DND-41 (cell line): ENCODE measurements around the gene ARHGAP4.

Experiments
- ATAC-seq: fragments of 200-7000 bp; cut with Tn5 transposase; 3 replicates; pipeline ENCODE4 v1.9.1; 2021; ENCODE audit warnings: low read depth; ENCODE audit not compliant: insufficient read depth
- DNase-seq: peaks from one replicate; pipeline ENCODE4 v3.0.0-alpha.2; 2020
- H2AFZ ChIP-seq: 2 replicates; pipeline ENCODE4 v1.6.0; 2012; ENCODE audit warnings: low read depth, low read length
- H3K27ac ChIP-seq: 2 replicates; pipeline ENCODE4 v1.5.1; 2012; ENCODE audit warnings: low read length, inconsistent platforms
- H3K27me3 ChIP-seq: fragments of 200-600 bp; sonication (generic); 2 replicates; pipeline ENCODE4 v1.6.0; 2012; ENCODE audit warnings: low read length, mild to moderate bottlenecking, inconsistent platforms; ENCODE audit not compliant: insufficient read depth, poor library complexity
- H3K36me3 ChIP-seq: 2 replicates; pipeline ENCODE4 v1.5.1; 2012; ENCODE audit warnings: low read length, inconsistent platforms; ENCODE audit not compliant: insufficient read depth
- H3K4me1 ChIP-seq: 2 replicates; pipeline ENCODE4 v1.5.1; 2012; ENCODE audit warnings: mild to moderate bottlenecking, low read length; ENCODE audit not compliant: insufficient read depth
- H3K4me2 ChIP-seq: 2 replicates; pipeline ENCODE4 v1.6.0; 2012; ENCODE audit warnings: mild to moderate bottlenecking, moderate library complexity, low read length, inconsistent platforms; ENCODE audit not compliant: insufficient read depth
- H3K4me3 ChIP-seq, 2 experiments: fragments of 200-600 bp in 1 of 2; shearing (Covaris generic) in 1 of 2; 2 replicates each; pipeline ENCODE4 v1.5.1; 2012 to 2016; ENCODE audit warnings: inconsistent platforms in 2 of 2, low read length in 2 of 2, mild to moderate bottlenecking in 2 of 2, low read depth in 1 of 2, moderate library complexity in 1 of 2
- H3K79me2 ChIP-seq: 2 replicates; pipeline ENCODE4 v1.6.0; 2012; ENCODE audit warnings: low read length, inconsistent platforms; ENCODE audit not compliant: insufficient read depth
- H3K9ac ChIP-seq: 2 replicates; pipeline ENCODE4 v1.6.0; 2012; ENCODE audit warnings: low read depth, mild to moderate bottlenecking, inconsistent platforms, low read length, moderate library complexity
- H3K9me3 ChIP-seq: 2 replicates; pipeline ENCODE4 v1.5.1; 2012; ENCODE audit warnings: low read length, moderate library complexity, mild to moderate bottlenecking, inconsistent platforms; ENCODE audit not compliant: insufficient read depth, severe bottlenecking
- H4K20me1 ChIP-seq: 2 replicates; pipeline ENCODE4 v1.6.0; 2012; ENCODE audit warnings: low read length; ENCODE audit not compliant: insufficient read depth
- EZH2 ChIP-seq: IDR thresholded peaks from 3 replicates; pipeline ENCODE4 v1.6.1; 2012; ENCODE audit warnings: borderline replicate concordance, low read depth, mild to moderate bottlenecking, moderate library complexity, low read length, inconsistent platforms; ENCODE audit not compliant: severe bottlenecking
- TF ChIP-seq, protein P1 (sequence below): IDR thresholded peaks from 2 replicates; pipeline ENCODE4 v1.5.1; 2012; ENCODE audit warnings: borderline replicate concordance, low read length, moderate library complexity, mild to moderate bottlenecking; ENCODE audit not compliant: poor library complexity, severe bottlenecking; ENCODE audit errors: extremely low read depth

The ARHGAP4 gene

DNA sequence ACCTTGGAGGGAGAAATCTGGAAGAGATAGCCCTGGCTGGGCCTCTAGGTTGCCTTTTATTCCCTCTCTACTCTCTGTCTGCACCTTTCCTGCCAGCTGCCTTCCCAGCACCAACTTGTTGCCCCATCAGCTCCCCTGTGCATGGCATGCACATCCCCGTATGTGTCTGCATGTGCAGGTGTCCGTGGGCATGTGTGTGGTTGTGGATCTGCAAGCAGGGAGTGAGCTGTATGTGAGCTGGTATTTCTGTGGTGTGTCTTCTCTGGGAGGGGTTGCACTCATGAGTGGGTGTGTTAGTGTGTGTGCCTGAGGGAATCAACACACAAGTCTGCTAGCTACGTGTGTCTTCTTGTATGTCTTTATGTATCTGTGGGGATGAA, 50.0 kb downstream of the ARHGAP4 start:
- TF ChIP-seq, protein P1, sequence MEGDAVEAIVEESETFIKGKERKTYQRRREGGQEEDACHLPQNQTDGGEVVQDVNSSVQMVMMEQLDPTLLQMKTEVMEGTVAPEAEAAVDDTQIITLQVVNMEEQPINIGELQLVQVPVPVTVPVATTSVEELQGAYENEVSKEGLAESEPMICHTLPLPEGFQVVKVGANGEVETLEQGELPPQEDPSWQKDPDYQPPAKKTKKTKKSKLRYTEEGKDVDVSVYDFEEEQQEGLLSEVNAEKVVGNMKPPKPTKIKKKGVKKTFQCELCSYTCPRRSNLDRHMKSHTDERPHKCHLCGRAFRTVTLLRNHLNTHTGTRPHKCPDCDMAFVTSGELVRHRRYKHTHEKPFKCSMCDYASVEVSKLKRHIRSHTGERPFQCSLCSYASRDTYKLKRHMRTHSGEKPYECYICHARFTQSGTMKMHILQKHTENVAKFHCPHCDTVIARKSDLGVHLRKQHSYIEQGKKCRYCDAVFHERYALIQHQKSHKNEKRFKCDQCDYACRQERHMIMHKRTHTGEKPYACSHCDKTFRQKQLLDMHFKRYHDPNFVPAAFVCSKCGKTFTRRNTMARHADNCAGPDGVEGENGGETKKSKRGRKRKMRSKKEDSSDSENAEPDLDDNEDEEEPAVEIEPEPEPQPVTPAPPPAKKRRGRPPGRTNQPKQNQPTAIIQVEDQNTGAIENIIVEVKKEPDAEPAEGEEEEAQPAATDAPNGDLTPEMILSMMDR: no peak
- no peak for TF ChIP-seq EZH2
- H3K36me3 ChIP-seq: no peaks in the 10 kb centered on the region
- no peaks in the 10 kb centered on the region for H3K9me3 ChIP-seq
- H3K4me3 ChIP-seq: no peak overlapping the region
- ATAC-seq (no peak), DNase-seq (no peak)
- no peak overlapping the region for H2AFZ ChIP-seq
- H4K20me1 ChIP-seq: peaks cover 14% of the 10 kb centered on the region
- no peaks in the 10 kb centered on the region; the same call in 1 of the 2 replicates for H3K4me1 ChIP-seq
- H3K27me3 ChIP-seq: no peaks in the 10 kb centered on the region
- H3K27ac ChIP-seq: no peak overlapping the region
- no peak overlapping the region for H3K4me2 ChIP-seq
- H3K9ac ChIP-seq: no peak overlapping the region
- no peaks in the 10 kb centered on the region for H3K79me2 ChIP-seq

- no peak overlapping the region for H3K27ac ChIP-seq
- no peaks in the 10 kb centered on the region; the same call in 1 of the 2 replicates for H3K4me1 ChIP-seq
- TF ChIP-seq, protein P1: no peak
- no peak for TF ChIP-seq EZH2
- H3K4me3 ChIP-seq: no peak overlapping the region
- no peaks in the 10 kb centered on the region for H3K79me2 ChIP-seq
- peaks cover 14% of the 10 kb centered on the region for H4K20me1 ChIP-seq
- ATAC-seq (peak; percentile 86), DNase-seq (peak; percentile 77)
- no peak overlapping the region for H2AFZ ChIP-seq
- no peak overlapping the region for H3K4me2 ChIP-seq
- H3K9me3 ChIP-seq: no peaks in the 10 kb centered on the region
- no peak overlapping the region for H3K9ac ChIP-seq
- no peaks in the 10 kb centered on the region for H3K27me3 ChIP-seq
- no peaks in the 10 kb centered on the region for H3K36me3 ChIP-seq
These were observed 50.5 kb downstream of the ARHGAP4 start for GRCh38 chrX:153875391-153876111.

DNA sequence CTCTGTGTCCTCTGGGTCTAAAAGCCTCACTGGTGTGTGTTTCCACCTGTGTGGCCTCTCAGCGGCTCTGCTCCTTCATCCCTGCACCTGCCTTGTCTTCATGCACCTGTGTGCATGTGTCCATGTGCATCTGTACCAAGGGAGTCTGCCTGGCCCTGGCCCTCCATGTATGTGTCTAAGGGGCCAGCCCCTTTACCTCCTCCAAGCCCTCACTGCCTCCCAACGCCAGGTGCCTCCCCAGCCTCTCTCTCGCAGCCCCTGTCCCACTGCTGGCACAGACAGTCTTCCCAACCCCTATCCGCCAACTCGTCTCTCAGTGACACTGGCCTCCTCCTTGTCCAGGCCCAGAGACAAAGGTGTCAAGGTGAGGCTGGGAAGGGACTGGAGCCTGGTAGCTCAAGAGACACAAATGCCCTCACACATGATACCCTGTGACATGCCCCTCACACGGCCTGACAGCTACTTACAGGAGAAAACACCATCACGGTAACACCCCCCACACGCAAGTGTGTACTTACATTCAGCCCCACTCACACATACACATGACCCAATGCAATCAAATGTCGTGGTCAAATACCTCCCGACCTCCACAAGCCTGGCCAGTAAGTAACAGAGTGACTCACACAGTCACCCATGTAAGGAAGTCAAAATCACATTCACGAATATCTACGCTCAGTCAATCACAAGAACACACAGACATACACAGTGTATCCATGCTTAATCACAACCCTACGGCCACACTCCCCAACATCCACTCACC, 51.5 kb downstream of the ARHGAP4 start:
- Histone ChIP-seq H3K27ac (no peak overlapping the region), H3K4me1 (no peaks in the 10 kb centered on the region; the same call in 1 of the 2 replicates), H2AFZ (no peak overlapping the region), H3K4me2 (no peak overlapping the region), H3K27me3 (no peaks in the 10 kb centered on the region), H3K4me3 (no peak overlapping the region), H3K36me3 (no peaks in the 10 kb centered on the region), H4K20me1 (peaks cover 14% of the 10 kb centered on the region), H3K9me3 (no peaks in the 10 kb centered on the region), H3K9ac (no peak overlapping the region), H3K79me2 (no peaks in the 10 kb centered on the region)
- DNase-seq (no peak), ATAC-seq (no peak)
- TF ChIP-seq, protein P1: no peak
- no peak for TF ChIP-seq EZH2
